GM23338 (cell line): ENCODE results near the gene MOCS3.
A peak's percentile ranks its signal among the peaks of the same experiment; 100 is the strongest.

Experiments used
- EZH2 ChIP-seq: fragments of 200-600 bp; sonication (generic); IDR thresholded peaks from one replicate; pipeline ENCODE4 v1.8.0; 2017; ENCODE audit warnings: antibody characterized with exemption, mild to moderate bottlenecking, low read depth; ENCODE audit not compliant: unreplicated experiment
- EZH2phosphoT487 ChIP-seq: fragments of 200-600 bp; sonication (generic); IDR thresholded peaks from one replicate; pipeline ENCODE4 v1.8.1; 2018; ENCODE audit warnings: antibody characterized with exemption; ENCODE audit not compliant: unreplicated experiment
- JUNB ChIP-seq: IDR thresholded peaks from one replicate; pipeline ENCODE4 v1.6.1; 2016; ENCODE audit warnings: antibody characterized with exemption; ENCODE audit not compliant: unreplicated experiment
- POLR2AphosphoS5 ChIP-seq: IDR thresholded peaks from 2 replicates; pipeline ENCODE4 v1.6.1; 2016; ENCODE audit warnings: antibody characterized with exemption, low read depth
- TF ChIP-seq, protein P1 (sequence below), 2 experiments: fragments of 200-600 bp in 1 of 2; sonication (generic) in 1 of 2; conservative IDR thresholded peaks; 2 replicates each; pipeline versions ENCODE4 v1.5.1 to v1.6.1; 2016 to 2017; ENCODE audit warnings: antibody characterized with exemption in 2 of 2, low read depth in 2 of 2, mild to moderate bottlenecking in 2 of 2, moderate library complexity in 1 of 2
- TF ChIP-seq, protein P2 (sequence below): IDR thresholded peaks from one replicate; pipeline ENCODE4 v1.6.1; 2018; ENCODE audit warnings: antibody characterized with exemption; ENCODE audit not compliant: unreplicated experiment

DNA sequence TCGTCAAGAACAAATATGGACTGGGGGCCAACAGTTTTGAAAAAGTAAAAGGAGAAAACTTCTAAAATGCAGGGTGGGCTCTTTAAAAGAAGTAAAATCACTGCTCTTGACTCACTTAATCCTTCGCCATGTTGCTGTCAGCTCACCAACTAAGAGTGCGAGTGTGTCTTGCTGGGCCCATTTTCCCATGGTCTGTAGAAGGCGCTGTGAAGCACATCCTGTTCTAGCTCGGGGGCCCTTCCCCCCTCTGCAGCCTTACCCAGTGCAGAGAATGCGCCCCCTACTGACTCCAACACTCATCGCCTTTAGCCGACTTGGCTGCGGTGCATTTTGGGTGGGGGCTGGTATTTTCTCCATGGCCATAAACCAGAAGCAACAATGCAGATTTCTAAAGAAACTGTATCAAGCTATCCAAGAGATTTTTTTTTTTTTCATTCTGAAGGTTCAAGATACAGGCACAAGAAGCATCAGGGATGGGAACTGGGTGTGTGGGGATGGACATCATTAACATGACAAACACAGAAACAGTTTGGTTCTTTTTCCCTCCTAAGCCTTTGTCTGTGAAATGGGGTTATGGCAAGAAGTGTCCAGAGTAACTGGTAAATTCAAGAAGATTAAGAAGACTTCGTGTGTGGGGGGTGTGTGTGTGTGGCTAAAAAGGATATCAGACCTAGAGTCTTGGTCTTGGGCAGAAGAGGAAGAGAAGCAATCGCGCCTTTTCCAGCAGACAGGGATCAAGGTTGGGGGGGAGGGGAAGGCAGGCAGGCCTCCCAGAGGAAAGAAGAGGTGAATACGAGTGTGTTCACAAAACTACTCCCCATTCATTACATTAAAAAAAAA lies 29.1 kb upstream of the MOCS3 start:
- peak; percentile 62 for TF ChIP-seq POLR2AphosphoS5
- TF ChIP-seq, protein P1, sequence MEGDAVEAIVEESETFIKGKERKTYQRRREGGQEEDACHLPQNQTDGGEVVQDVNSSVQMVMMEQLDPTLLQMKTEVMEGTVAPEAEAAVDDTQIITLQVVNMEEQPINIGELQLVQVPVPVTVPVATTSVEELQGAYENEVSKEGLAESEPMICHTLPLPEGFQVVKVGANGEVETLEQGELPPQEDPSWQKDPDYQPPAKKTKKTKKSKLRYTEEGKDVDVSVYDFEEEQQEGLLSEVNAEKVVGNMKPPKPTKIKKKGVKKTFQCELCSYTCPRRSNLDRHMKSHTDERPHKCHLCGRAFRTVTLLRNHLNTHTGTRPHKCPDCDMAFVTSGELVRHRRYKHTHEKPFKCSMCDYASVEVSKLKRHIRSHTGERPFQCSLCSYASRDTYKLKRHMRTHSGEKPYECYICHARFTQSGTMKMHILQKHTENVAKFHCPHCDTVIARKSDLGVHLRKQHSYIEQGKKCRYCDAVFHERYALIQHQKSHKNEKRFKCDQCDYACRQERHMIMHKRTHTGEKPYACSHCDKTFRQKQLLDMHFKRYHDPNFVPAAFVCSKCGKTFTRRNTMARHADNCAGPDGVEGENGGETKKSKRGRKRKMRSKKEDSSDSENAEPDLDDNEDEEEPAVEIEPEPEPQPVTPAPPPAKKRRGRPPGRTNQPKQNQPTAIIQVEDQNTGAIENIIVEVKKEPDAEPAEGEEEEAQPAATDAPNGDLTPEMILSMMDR (conservative IDR thresholded peaks at IDR 0.05; ENCODE audit: low read depth in 2 of 2), result peak; percentile 97 to 99
- TF ChIP-seq EZH2phosphoT487, result no peak
- TF ChIP-seq, protein P2, sequence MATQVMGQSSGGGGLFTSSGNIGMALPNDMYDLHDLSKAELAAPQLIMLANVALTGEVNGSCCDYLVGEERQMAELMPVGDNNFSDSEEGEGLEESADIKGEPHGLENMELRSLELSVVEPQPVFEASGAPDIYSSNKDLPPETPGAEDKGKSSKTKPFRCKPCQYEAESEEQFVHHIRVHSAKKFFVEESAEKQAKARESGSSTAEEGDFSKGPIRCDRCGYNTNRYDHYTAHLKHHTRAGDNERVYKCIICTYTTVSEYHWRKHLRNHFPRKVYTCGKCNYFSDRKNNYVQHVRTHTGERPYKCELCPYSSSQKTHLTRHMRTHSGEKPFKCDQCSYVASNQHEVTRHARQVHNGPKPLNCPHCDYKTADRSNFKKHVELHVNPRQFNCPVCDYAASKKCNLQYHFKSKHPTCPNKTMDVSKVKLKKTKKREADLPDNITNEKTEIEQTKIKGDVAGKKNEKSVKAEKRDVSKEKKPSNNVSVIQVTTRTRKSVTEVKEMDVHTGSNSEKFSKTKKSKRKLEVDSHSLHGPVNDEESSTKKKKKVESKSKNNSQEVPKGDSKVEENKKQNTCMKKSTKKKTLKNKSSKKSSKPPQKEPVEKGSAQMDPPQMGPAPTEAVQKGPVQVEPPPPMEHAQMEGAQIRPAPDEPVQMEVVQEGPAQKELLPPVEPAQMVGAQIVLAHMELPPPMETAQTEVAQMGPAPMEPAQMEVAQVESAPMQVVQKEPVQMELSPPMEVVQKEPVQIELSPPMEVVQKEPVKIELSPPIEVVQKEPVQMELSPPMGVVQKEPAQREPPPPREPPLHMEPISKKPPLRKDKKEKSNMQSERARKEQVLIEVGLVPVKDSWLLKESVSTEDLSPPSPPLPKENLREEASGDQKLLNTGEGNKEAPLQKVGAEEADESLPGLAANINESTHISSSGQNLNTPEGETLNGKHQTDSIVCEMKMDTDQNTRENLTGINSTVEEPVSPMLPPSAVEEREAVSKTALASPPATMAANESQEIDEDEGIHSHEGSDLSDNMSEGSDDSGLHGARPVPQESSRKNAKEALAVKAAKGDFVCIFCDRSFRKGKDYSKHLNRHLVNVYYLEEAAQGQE, result no peak
- no peak for TF ChIP-seq JUNB
- no peak for TF ChIP-seq EZH2
